ENCODE measurements around the gene KCNG1.

DNA sequence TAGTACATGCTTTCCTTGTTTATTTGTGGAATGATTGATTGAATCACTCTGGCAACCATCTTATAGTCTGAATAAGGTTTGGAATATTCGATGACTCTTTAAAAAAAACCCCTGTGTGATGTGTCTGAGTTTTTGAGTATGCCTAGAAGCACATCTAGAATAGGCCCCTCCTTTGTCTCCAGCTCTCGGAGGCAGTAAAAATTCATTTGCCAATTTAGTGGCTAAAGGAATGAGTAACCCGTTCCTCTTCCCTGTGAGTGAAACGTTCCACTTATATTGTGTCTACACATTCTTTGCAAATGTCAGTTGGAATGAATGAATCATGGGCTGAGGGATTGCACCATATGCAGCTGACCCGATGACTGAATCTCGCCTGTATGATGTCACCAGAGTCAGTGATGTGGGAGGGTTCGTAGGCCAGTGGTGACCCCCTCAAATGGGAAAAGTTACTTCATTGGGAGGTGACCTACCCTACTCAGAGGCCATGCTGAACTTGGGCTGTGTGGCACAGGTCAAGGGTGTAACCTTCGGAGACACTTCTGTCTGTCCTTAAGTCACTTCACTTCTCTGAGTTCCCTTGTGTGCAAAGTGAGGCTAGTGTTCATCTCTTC is 42.7 kb downstream of the KCNG1 start:
- TF ChIP-seq, protein P1, sequence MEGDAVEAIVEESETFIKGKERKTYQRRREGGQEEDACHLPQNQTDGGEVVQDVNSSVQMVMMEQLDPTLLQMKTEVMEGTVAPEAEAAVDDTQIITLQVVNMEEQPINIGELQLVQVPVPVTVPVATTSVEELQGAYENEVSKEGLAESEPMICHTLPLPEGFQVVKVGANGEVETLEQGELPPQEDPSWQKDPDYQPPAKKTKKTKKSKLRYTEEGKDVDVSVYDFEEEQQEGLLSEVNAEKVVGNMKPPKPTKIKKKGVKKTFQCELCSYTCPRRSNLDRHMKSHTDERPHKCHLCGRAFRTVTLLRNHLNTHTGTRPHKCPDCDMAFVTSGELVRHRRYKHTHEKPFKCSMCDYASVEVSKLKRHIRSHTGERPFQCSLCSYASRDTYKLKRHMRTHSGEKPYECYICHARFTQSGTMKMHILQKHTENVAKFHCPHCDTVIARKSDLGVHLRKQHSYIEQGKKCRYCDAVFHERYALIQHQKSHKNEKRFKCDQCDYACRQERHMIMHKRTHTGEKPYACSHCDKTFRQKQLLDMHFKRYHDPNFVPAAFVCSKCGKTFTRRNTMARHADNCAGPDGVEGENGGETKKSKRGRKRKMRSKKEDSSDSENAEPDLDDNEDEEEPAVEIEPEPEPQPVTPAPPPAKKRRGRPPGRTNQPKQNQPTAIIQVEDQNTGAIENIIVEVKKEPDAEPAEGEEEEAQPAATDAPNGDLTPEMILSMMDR (IDR thresholded peaks at IDR 0.05; ENCODE audit: control extremely low read depth in 1 of 3, insufficient read depth in 1 of 3, low read depth in 1 of 3, low read length in 3 of 3), result no peak
- TF ChIP-seq EP300 (IDR thresholded peaks at IDR 0.05; ENCODE audit: borderline replicate concordance in 1 of 2, low read depth in 2 of 2, low read length in 2 of 2), result no peak
- TF ChIP-seq ZNF274 (IDR thresholded peaks at IDR 0.05; ENCODE audit: borderline replicate concordance, extremely low read depth, low read length), result no peak
- TF ChIP-seq SUZ12 (IDR thresholded peaks at IDR 0.05; ENCODE audit: low read length), result no peak
- no peak for TF ChIP-seq POLR2A (IDR thresholded peaks at IDR 0.05; ENCODE audit: control extremely low read depth in 1 of 2, low read depth in 2 of 2, low read length in 2 of 2)
- no peak for TF ChIP-seq GABPA (IDR thresholded peaks at IDR 0.05; ENCODE audit: borderline replicate concordance, insufficient read depth, low read length)
- no peak for TF ChIP-seq TAF7 (optimal IDR thresholded peaks at IDR 0.05; ENCODE audit: borderline replicate concordance, low read depth, low read length)

Data from H1 (cell line).